Mucosa of descending colon (tissue), 3 donors: ENCODE measurements around the gene DDRGK1. TPM values are rescaled to one million over a fixed set of nuclear protein-coding genes. Genes with fewer than 3 reads are reported as not detected.

ENCODE experiments used
- ATAC-seq: fragments of 200-7000 bp; cut with Tn5 transposase; one replicate; pipeline ENCODE4 v1.9.1; 2020; ENCODE audit warnings: mild to moderate bottlenecking, moderate library complexity
- DNase-seq, 3 donors: peaks; one replicate each; pipeline ENCODE4 v3.0.0-alpha.2; 2020
- H3K36me3 ChIP-seq: fragments of 200-600 bp; one replicate; pipeline ENCODE4 v1.8.0; 2021; ENCODE audit warnings: low read depth, mild to moderate bottlenecking
- H3K4me1 ChIP-seq: fragments of 200-600 bp; one replicate; pipeline ENCODE4 v1.8.0; 2021; ENCODE audit warnings: low read depth, mild to moderate bottlenecking
- H3K4me3 ChIP-seq: fragments of 200-600 bp; one replicate; pipeline ENCODE4 v1.8.0; 2021; ENCODE audit warnings: mild to moderate bottlenecking
- H3K9me3 ChIP-seq: fragments of 200-600 bp; one replicate; pipeline ENCODE4 v1.8.0; 2021; ENCODE audit warnings: mild to moderate bottlenecking
- CTCF ChIP-seq: fragments of 200-600 bp; IDR thresholded peaks from one replicate; pipeline ENCODE4 v1.8.0; 2022; ENCODE audit warnings: antibody characterized with exemption, mild to moderate bottlenecking
- intact Hi-C, 2 donors: fragments of 100-400 bp; cut with DNase I in 1 of 2; cut with micrococcal nuclease in 1 of 2; formaldehyde crosslinking; loops; one replicate each; pipeline versions ENCODE4 v1.11.0 to v1.11.1; 2022; cut with DNase I, micrococcal nuclease
- total RNA-seq, 3 donors: library from RNA; stranded (reverse); fragmentation: NEBNext Ultra II Directional in 2 of 3; extraction: Animal tissue kit (Norgen Biotek cat#: 25700) in 2 of 3; gene quantifications; one replicate each; pipeline versions ENCODE4 v1.2.1 to v1.2.4, GENCODE V29; 2021 to 2023
- donor health status: DM: no; HTN: no; CAD: no; lungs with moderate emphysema.
- donor health status: DM: no; HTN: no; CAD: no.
- donor health status: DM: no; HTN: yes; CAD: no.

The DDRGK1 gene
- total RNA-seq, 3 donors from 2014 or later, result 51.3 to 80.3 (median 62.9) TPM

- TF ChIP-seq CTCF, result no peak
- no peaks in the 10 kb centered on the region for H3K9me3 ChIP-seq
- DNase-seq (peak; percentile 68 to 86 (median 81)), ATAC-seq (peak; percentile 48)
- peaks cover 6% of the 10 kb centered on the region for H3K4me1 ChIP-seq
- H3K4me3 ChIP-seq, result peak within 1 kb of the TSS; percentile 30
- intact Hi-C loops, result no loop called here
- H3K36me3 ChIP-seq, result no peaks in the 10 kb centered on the region
These were observed 31.4 kb downstream of the DDRGK1 start, which contains the start of gene LZTS3 for GRCh38 chr20:3172933-3173609. LZTS3 (minus strand) TSS chr20:3173549; CDS start chr20:3167163, 6,386 bp downstream.

GRCh38 chr20:3172126-3172932 is 32.2 kb downstream of the DDRGK1 start:
- no peak for TF ChIP-seq CTCF
- ATAC-seq (no peak), DNase-seq (no peak)
- Histone ChIP-seq H3K4me3 (no peak overlapping the region), H3K36me3 (no peaks in the 10 kb centered on the region), H3K4me1 (peaks cover 8% of the 10 kb centered on the region), H3K9me3 (no peaks in the 10 kb centered on the region)
- intact Hi-C loops, result no loop called here

- Histone ChIP-seq H3K4me1 (peaks cover 8% of the 10 kb centered on the region), H3K9me3 (no peaks in the 10 kb centered on the region), H3K4me3 (no peak overlapping the region), H3K36me3 (no peaks in the 10 kb centered on the region)
- no peak for DNase-seq
- no peak for TF ChIP-seq CTCF
- intact Hi-C loops, result no loop called here
- no peak for ATAC-seq
These were observed 32.9 kb downstream of the DDRGK1 start for GRCh38 chr20:3171391-3172125.

- no peaks in the 10 kb centered on the region for H3K36me3 ChIP-seq
- H3K4me1 ChIP-seq, result peaks cover 8% of the 10 kb centered on the region
- H3K9me3 ChIP-seq, result no peaks in the 10 kb centered on the region
- TF ChIP-seq CTCF, result no peak
- no peak for ATAC-seq
- DNase-seq, result no peak
- intact Hi-C loops, result no loop called here
- H3K4me3 ChIP-seq, result no peak overlapping the region
These were observed 35.5 kb downstream of the DDRGK1 start for GRCh38 chr20:3168829-3169590.
